ENCODE results near the gene LPCAT2.

The LPCAT2 gene

GRCh38 chr16:55503726-55504550 lies 4.9 kb upstream of the LPCAT2 start:
- no peak for DNase-seq

- DNase-seq, result no peak
These were observed 3.4 kb upstream of the LPCAT2 start for GRCh38 chr16:55505333-55506015.

DNA sequence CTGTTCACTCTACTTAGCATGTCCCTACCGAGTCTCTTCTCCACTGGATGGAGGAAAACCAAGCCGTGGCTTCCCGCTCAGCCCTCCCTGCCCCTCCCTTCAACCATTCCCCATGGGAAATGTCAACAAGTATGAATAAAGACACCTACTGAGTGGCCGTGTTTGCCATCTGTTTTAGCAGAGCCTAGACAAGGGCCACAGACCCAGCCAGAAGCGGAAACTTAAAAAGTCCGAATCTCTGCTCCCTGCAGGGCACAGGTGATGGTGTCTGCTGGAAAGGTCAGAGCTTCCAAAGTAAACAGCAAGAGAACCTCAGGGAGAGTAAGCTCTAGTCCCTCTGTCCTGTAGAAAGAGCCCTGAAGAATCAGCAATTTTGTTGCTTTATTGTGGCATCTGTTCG lies 2.8 kb upstream of the LPCAT2 start:
- DNase-seq, result no peak

DNA sequence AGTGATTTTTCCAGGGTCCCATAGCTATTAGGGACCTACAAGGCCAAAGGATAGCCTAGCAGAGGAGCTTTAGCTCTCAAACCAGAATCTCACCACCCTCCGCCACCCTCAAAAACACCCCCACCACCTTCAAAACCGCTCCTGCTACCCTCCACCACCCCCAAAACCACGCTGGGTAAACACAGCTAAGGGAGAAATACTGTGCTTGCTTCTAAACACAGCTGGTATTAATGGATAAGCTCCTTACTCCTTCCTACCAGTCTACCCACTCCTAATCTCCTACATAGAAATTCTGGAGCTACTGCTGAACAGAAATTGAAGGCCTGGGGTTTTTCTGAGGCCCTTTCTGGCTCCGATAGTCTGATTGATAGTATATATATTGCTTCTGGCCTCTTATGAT lies 2.2 kb upstream of the LPCAT2 start:
- no peak for DNase-seq

GRCh38 chr16:55508271-55508921 lies 476 bp upstream of the LPCAT2 start:
- peak; percentile 28 to 50 for DNase-seq

GRCh38 chr16:55510185-55510805 lies 1.4 kb downstream of the LPCAT2 start:
- peak; percentile 72 to 81 for DNase-seq

- no peak for DNase-seq
These were observed 4.1 kb downstream of the LPCAT2 start for GRCh38 chr16:55512941-55513340.

DNA sequence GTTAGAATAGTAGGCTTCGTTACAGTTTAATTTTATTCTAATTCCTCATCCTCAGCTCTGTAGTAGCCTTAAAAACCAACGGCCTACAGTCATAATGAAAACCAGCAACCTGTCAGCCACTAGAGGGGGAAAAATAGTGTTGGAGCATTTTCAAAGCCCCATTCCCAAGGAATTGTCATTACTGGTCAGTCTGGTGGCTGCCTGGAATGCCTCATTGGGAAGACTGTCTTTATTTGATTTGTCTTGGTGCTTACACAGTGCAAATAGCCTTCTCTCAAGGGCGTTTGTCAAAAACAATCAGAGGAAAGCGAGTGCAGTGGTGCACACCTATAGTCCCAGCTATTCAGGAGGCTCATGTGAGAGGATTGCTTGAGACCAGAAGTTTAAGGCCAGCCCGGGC lies 4.7 kb downstream of the LPCAT2 start:
- DNase-seq, result no peak

- DNase-seq, result no peak
These were observed 6.2 kb downstream of the LPCAT2 start for GRCh38 chr16:55515111-55515510.

- DNase-seq, result no peak
These were observed 12.9 kb downstream of the LPCAT2 start for GRCh38 chr16:55521792-55522191.

DNA sequence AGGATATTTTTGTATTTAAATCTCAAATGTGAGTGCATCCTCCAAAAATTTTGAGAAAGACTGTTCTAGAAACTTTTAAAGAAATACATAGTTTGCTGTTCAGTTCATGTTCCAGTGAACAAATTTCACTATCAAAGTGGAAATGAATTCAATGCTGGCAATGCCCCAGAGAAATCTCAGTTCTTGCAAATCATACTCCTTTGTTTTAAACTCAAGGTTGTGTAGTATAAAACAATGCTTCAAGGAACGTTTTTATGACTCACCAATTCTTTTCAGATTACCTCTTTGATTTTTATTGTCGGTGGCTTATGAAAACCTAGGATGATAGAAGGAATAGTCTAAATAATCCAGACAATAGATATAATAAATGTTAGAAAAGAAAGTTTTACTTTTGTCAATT lies 17.6 kb downstream of the LPCAT2 start:
- no peak for DNase-seq

GRCh38 chr16:55527885-55528284 lies 19.0 kb downstream of the LPCAT2 start:
- no peak for DNase-seq

DNA sequence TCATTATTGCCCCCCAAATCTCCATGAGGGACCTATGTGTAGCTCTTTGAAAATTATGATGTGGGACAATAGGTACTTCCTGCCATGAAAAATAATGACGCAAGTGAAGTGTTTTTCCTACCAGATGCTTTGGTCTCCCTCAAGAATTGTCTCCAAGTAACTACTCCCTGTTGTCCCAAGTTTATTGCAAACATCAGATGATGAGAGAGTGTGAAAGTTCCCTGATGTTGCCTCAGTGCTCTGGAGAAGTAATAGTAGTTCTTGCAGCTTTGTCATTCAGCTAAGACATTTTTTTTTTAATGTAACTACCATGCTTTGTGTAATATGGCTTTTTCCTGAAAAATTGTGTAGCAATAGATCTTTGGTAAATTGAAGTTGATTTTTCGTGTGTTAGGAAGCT lies 20.1 kb downstream of the LPCAT2 start:
- DNase-seq, result no peak

GRCh38 chr16:55530316-55530856 lies 21.5 kb downstream of the LPCAT2 start:
- DNase-seq, result no peak

GRCh38 chr16:55532227-55532626 lies 23.4 kb downstream of the LPCAT2 start:
- no peak for DNase-seq

DNA sequence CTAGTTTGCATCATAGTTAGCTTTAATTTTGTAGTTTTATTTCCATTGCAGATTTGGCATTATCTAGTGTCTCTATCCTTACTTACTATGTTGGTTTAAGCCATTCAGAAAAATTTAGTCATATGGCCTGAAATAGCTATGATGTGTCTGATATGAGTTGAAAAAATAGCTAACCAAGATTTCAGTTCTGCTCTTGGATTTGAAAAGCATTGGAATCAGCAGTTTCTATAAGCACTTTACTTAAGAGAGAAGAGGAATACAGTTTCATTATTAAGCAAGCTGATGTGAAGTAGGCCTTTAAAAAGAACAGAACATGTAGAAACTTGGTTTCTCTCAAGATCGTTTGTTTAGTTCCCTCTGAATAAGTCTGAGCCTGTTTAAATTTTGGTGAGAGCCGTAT lies 25.9 kb downstream of the LPCAT2 start:
- no peak for DNase-seq

GRCh38 chr16:55539049-55539448 lies 30.2 kb downstream of the LPCAT2 start:
- peak; percentile 17 to 19 for DNase-seq

GRCh38 chr16:55539488-55539887 lies 30.6 kb downstream of the LPCAT2 start:
- DNase-seq, result no peak

DNA sequence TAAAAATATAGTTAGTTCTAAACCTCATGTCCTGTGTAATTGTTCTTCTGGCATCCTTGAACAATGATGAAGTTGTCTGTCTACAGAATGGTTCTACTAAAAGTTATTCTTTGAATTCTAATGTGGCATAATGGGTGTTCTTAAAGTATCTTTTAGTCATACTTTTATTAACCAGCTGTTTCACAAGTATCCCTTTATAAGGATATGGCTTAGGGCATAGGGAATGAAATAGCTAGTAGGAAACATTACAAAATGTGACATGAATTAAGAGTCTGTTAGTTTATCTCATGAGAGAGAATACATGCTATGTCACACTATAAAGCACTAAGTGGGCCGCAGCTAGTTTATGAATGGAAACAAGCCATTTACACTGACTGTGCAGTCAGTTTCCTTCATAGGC lies 31.3 kb downstream of the LPCAT2 start:
- no peak for DNase-seq

- peak in 1 of 2 experiments; percentile 3 for DNase-seq
These were observed 33.7 kb downstream of the LPCAT2 start for GRCh38 chr16:55542459-55543082.

DNA sequence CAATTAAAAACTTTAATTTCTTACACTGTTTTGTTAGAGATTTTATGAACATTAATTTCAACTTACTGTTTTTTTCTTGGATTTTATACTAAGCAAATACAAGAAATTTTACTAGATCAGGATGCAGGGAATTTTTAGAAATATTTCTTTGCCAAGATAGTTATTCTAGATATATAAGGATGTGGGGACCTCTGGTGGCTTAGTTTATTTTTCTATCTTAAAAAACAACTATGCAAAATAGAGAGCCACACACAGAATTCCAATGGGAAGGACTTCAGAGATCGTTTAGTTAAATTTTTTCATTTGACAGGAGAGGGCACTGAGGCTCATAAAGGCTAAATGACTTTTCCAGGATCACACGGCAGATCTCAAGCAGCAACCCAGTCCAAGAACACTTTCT lies 34.6 kb downstream of the LPCAT2 start:
- DNase-seq, result peak in 1 of 2 experiments; percentile 18

DNA sequence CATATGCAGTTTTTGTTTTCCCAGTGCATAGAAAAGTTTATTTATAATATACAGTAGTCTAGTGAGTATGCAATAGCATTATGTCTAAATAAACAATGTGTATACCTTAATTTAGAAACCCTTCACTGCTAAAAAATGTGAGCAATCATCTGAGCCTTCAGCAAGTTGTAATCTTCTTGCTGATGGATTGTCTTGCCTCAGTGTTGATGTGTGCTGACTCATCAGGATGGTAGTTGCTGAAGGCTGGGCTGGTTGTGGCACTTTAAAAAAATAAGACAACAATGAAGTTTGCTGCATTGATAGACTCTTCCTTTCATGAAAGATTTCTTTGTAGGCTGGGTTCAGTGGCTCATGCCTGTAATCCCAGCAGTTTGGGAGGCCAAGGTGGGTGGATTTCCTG lies 43.7 kb downstream of the LPCAT2 start:
- DNase-seq, result no peak

- DNase-seq, result no peak
These were observed 46.6 kb downstream of the LPCAT2 start for GRCh38 chr16:55555436-55555835.
